ENCODE measurements around the gene GSAP. TPM values are rescaled to one million over a fixed set of nuclear protein-coding genes. Genes with fewer than 3 reads are reported as not detected.

The GSAP gene
- total RNA-seq, 1 donor from 2014 or later = 9.9 TPM

DNA sequence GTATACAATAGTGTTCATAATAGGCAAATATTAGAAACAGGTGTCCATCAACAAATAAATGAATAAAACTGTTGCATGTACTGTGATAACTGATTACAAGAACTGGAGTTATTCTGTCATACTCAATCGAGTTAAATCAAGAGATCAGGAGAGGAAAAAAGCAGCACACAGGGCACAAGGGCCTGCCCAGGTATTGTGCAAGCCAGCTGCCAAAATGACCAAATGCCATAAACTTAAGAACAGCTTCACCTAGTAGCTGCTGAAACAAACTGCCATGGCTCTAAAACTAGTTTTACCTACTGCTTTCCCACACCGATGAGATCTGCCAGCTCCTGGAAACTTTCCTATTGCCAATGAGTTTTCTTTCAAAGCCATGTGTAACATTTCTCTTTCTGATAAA, 12.2 kb downstream of the GSAP start:
- no peaks in the 10 kb centered on the region for H3K9me3 Mint-ChIP-seq (ENCODE audit: low read depth)
- H3K4me1 Mint-ChIP-seq (ENCODE audit: low read depth) = peaks cover 13% of the 10 kb centered on the region
- no peak overlapping the region for H3K4me3 Mint-ChIP-seq (ENCODE audit: low read depth)
- peaks cover 2% of the 10 kb centered on the region for H3K36me3 Mint-ChIP-seq (ENCODE audit: insufficient read depth)
- DNase-seq (ENCODE audit: low spot score, unreplicated experiment) = no peak
- no peaks in the 10 kb centered on the region for H3K27me3 Mint-ChIP-seq
- no peak overlapping the region for H3K27ac Mint-ChIP-seq
- TF ChIP-seq, protein P1, sequence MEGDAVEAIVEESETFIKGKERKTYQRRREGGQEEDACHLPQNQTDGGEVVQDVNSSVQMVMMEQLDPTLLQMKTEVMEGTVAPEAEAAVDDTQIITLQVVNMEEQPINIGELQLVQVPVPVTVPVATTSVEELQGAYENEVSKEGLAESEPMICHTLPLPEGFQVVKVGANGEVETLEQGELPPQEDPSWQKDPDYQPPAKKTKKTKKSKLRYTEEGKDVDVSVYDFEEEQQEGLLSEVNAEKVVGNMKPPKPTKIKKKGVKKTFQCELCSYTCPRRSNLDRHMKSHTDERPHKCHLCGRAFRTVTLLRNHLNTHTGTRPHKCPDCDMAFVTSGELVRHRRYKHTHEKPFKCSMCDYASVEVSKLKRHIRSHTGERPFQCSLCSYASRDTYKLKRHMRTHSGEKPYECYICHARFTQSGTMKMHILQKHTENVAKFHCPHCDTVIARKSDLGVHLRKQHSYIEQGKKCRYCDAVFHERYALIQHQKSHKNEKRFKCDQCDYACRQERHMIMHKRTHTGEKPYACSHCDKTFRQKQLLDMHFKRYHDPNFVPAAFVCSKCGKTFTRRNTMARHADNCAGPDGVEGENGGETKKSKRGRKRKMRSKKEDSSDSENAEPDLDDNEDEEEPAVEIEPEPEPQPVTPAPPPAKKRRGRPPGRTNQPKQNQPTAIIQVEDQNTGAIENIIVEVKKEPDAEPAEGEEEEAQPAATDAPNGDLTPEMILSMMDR (IDR thresholded peaks at IDR 0.05; ENCODE audit: unreplicated experiment) = no peak

DNA sequence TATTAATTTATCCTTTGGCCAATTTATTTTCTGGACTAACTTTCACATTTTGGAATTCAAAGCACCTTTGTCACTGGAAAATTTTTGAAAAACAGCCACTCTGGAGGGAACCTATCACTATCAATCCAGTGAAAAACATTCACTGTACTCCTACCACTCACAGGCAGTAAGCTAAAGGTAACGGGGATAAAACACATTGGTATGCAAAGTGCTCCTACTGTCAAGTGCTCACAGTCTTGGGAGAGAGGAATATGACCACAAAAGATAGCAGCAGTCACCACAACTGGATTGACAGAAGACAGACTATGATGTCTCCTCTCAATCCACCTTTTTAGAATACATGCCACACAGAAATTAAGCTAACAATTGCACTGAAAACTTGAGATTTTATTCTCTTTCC, 13.3 kb downstream of the GSAP start:
- no peaks in the 10 kb centered on the region for H3K9me3 Mint-ChIP-seq (ENCODE audit: low read depth)
- H3K4me3 Mint-ChIP-seq (ENCODE audit: low read depth) = no peak overlapping the region
- peaks cover 16% of the 10 kb centered on the region for H3K4me1 Mint-ChIP-seq (ENCODE audit: low read depth)
- peaks cover 2% of the 10 kb centered on the region for H3K36me3 Mint-ChIP-seq (ENCODE audit: insufficient read depth)
- DNase-seq (ENCODE audit: low spot score, unreplicated experiment) = no peak
- no peaks in the 10 kb centered on the region for H3K27me3 Mint-ChIP-seq
- H3K27ac Mint-ChIP-seq = no peak overlapping the region
- TF ChIP-seq, protein P1 (IDR thresholded peaks at IDR 0.05; ENCODE audit: unreplicated experiment) = no peak

DNA sequence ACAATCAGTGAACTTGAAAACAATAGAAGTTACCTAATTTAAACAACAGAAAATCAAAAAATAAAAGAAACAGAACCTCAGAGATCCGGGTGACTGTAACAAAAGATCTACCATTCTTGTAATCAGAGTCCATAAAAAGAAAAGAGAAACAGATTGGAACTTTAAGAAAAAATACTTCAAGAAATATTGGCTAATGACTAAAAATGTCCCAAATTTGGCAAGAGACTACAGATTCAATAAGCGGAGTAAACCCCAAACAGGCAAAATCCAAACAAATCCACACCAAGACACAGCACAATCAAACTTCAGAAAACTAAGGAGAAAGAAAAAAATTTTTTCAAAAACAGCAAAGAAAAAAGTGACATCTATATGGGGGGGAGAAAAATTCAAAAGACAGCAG, 15.1 kb downstream of the GSAP start:
- no peak overlapping the region for H3K4me3 Mint-ChIP-seq (ENCODE audit: low read depth)
- TF ChIP-seq, protein P1 (IDR thresholded peaks at IDR 0.05; ENCODE audit: unreplicated experiment) = no peak
- peaks cover 2% of the 10 kb centered on the region for H3K36me3 Mint-ChIP-seq (ENCODE audit: insufficient read depth)
- DNase-seq (ENCODE audit: low spot score, unreplicated experiment) = no peak
- H3K4me1 Mint-ChIP-seq (ENCODE audit: low read depth) = peaks cover 26% of the 10 kb centered on the region
- H3K27me3 Mint-ChIP-seq = no peaks in the 10 kb centered on the region
- H3K9me3 Mint-ChIP-seq (ENCODE audit: low read depth) = no peaks in the 10 kb centered on the region
- H3K27ac Mint-ChIP-seq = no peak overlapping the region

DNA sequence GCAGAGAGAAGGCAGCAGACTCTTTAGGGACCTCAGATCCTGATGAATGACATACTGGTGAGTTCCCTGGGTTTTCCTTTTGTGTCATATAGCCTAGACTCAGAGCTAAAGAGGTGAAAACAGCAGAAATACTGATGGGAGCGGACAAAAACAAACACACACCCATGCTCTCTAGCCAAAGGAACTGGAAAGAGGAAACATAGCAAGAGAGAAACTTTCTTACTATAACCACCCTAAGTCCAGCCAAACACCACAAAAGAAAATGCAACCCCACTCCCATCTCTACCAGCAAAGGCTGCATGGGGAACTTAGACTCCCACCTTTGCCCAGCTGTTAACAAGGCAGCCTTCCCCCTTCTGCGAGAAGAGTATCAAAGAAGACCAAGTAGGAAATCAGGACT, 16.3 kb downstream of the GSAP start:
- no peaks in the 10 kb centered on the region for H3K9me3 Mint-ChIP-seq (ENCODE audit: low read depth)
- DNase-seq (ENCODE audit: low spot score, unreplicated experiment) = no peak
- no peak overlapping the region for H3K27ac Mint-ChIP-seq
- H3K4me1 Mint-ChIP-seq (ENCODE audit: low read depth) = peaks cover 38% of the 10 kb centered on the region
- H3K36me3 Mint-ChIP-seq (ENCODE audit: insufficient read depth) = peaks cover 2% of the 10 kb centered on the region
- TF ChIP-seq, protein P1 (IDR thresholded peaks at IDR 0.05; ENCODE audit: unreplicated experiment) = no peak
- H3K27me3 Mint-ChIP-seq = no peaks in the 10 kb centered on the region
- no peak overlapping the region for H3K4me3 Mint-ChIP-seq (ENCODE audit: low read depth)

DNA sequence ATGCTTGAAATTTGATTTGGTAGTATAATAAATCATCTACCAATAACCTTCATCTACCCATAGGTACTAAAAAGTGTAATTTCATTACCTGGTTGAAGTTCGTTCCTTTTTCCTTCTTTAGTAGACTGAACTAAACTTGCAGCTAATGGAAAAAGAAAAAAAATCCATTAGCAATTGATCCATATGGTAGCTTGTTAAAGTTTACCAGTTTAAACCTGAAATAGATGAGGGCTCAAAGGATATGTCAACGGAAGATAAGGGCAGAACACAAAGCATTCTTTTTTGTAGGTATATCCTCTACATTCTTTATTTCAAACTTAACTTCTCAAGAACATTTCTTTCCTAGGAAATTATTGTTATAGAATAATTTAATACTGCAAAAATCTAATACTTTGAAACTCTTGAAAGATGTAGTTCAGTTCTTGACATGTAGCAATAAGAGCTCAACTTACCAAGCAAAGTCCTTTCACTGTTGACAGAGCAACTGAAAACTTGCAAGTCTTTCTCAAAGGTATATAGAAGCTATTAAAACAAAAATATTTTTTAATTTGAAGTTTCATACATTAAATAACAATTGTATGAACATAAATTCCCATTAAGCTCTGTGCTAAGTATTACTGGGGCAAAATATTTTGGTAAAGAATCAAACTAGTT, 19.1 kb downstream of the GSAP start:
- Mint-ChIP-seq H3K4me3 (ENCODE audit: low read depth) (peak overlapping the region; percentile 10), H3K36me3 (ENCODE audit: insufficient read depth) (peaks cover 4% of the 10 kb centered on the region), H3K4me1 (ENCODE audit: low read depth) (peaks cover 45% of the 10 kb centered on the region), H3K9me3 (ENCODE audit: low read depth) (no peaks in the 10 kb centered on the region), H3K27me3 (no peaks in the 10 kb centered on the region), H3K27ac (peak overlapping the region; percentile 89)
- TF ChIP-seq, protein P1 (IDR thresholded peaks at IDR 0.05; ENCODE audit: unreplicated experiment) = no peak
- no peak for DNase-seq (ENCODE audit: low spot score, unreplicated experiment)

All from progenitor cell of endocrine pancreas (in vitro differentiated cells).